ENCODE data around the gene KCNK6.

DNA sequence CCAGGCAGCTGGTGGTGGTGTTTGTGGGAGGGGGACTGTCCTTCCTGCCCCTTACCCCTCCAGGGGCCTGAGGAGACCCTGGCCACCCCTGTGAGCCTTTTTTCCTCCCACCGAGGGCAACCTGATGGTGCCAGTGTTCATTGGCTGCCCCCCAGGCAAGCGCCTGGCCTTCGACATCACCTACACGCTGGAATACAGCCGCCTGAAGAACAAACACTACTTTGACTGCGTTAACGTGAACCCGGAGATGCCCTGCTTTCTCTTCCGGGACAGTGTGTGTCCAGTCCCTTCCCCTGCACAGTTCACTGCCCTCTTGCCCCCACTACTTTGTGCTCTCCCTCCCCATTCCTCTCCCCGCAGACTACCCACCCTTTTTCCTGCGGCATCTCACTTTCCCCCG, 47.4 kb downstream of the KCNK6 start:
- TF ChIP-seq, protein P1, sequence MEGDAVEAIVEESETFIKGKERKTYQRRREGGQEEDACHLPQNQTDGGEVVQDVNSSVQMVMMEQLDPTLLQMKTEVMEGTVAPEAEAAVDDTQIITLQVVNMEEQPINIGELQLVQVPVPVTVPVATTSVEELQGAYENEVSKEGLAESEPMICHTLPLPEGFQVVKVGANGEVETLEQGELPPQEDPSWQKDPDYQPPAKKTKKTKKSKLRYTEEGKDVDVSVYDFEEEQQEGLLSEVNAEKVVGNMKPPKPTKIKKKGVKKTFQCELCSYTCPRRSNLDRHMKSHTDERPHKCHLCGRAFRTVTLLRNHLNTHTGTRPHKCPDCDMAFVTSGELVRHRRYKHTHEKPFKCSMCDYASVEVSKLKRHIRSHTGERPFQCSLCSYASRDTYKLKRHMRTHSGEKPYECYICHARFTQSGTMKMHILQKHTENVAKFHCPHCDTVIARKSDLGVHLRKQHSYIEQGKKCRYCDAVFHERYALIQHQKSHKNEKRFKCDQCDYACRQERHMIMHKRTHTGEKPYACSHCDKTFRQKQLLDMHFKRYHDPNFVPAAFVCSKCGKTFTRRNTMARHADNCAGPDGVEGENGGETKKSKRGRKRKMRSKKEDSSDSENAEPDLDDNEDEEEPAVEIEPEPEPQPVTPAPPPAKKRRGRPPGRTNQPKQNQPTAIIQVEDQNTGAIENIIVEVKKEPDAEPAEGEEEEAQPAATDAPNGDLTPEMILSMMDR (conservative IDR thresholded peaks at IDR 0.05 in 1 of 2, IDR thresholded peaks at IDR 0.05 in 1 of 2; ENCODE audit: extremely low read depth in 1 of 2, insufficient read depth in 1 of 2, low read depth in 1 of 2, low read length in 2 of 2) = no peak
- no peak for TF ChIP-seq EZH2 (IDR thresholded peaks at IDR 0.05; ENCODE audit: borderline replicate concordance, low read length)

Measured in mammary epithelial cell (primary cell).